ENCODE measurements around the gene CUL4B.
"Not testable (repeated sequence)": the region's sequence is repeated elsewhere in the genome, so short reads cannot be mapped to it uniquely, and the experiment has no call there.

CUL4B gene

GRCh38 chrX:120560842-120561633 lies at the start of gene CUL4B:
TSS of gene CUL4B (minus strand) at chrX:120560962. CDS start at chrX:120560638, 324 bp downstream.
- peak; percentile 92 for DNase-seq

- peak; percentile 53 for DNase-seq
Measured at GRCh38 chrX:120604361-120604782, 43.6 kb upstream of the CUL4B start.

GRCh38 chrX:120603707-120604360 lies 43.1 kb upstream of the CUL4B start, which contains the start of gene MCTS1:
TSS of gene MCTS1 (plus strand) at chrX:120604101. CDS start at chrX:120604237, 136 bp downstream.
- DNase-seq, result peak; percentile 92

GRCh38 chrX:120585702-120586101 lies 24.9 kb upstream of the CUL4B start:
- DNase-seq, result no peak

- no peak for DNase-seq
Measured at GRCh38 chrX:120575379-120576114, 14.8 kb upstream of the CUL4B start.

- DNase-seq, result not testable (repeated sequence)
Measured at GRCh38 chrX:120573806-120574205, 13.0 kb upstream of the CUL4B start.

- DNase-seq, result no peak
Measured at GRCh38 chrX:120570011-120570600, 9.3 kb upstream of the CUL4B start.

- DNase-seq, result no peak
Measured at GRCh38 chrX:120568609-120569008, 7.8 kb upstream of the CUL4B start.

- no peak for DNase-seq
Measured at GRCh38 chrX:120568035-120568434, 7.3 kb upstream of the CUL4B start.

GRCh38 chrX:120566817-120567216 lies 6.1 kb upstream of the CUL4B start:
- no peak for DNase-seq

GRCh38 chrX:120564925-120565324 lies 4.2 kb upstream of the CUL4B start:
- DNase-seq, result no peak

- DNase-seq, result no peak
Measured at GRCh38 chrX:120562569-120562926, 1.8 kb upstream of the CUL4B start.

- DNase-seq, result no peak
Measured at GRCh38 chrX:120561634-120562568, 1.1 kb upstream of the CUL4B start.

GRCh38 chrX:120560405-120560841 lies 339 bp downstream of the CUL4B start:
- peak; percentile 47 for DNase-seq

- peak; percentile 2 for DNase-seq
Measured at GRCh38 chrX:120559804-120560203, 958 bp downstream of the CUL4B start.

GRCh38 chrX:120556251-120556650 lies 4.5 kb downstream of the CUL4B start:
- no peak for DNase-seq

- DNase-seq, result peak; percentile 61
Measured at GRCh38 chrX:120549483-120550452, 11.0 kb downstream of the CUL4B start.

- DNase-seq, result no peak
Measured at GRCh38 chrX:120536061-120536460, 24.7 kb downstream of the CUL4B start.

- no peak for DNase-seq
Measured at GRCh38 chrX:120534413-120535205, 26.2 kb downstream of the CUL4B start.

GRCh38 chrX:120522820-120523219 lies 37.9 kb downstream of the CUL4B start:
- no peak for DNase-seq
